ENCODE results near the gene SETDB1.

The SETDB1 gene

GRCh38 chr1:151006327-151007052, 80.3 kb downstream of the SETDB1 start, which contains the start of gene MINDY1:
MINDY1 (minus strand) TSS chr1:151006902; CDS start chr1:151002617, 4,285 bp downstream.
- DNase-seq: peak; percentile 64

- no peak for DNase-seq
Observed at GRCh38 chr1:151007853-151008243, 81.7 kb downstream of the SETDB1 start.

GRCh38 chr1:151008244-151009205, 82.4 kb downstream of the SETDB1 start, which contains the start of gene PRUNE1:
PRUNE1 (plus strand) TSS chr1:151008449; CDS start chr1:151008633, 184 bp downstream.
- DNase-seq: peak; percentile 98

- DNase-seq: peak; percentile 30
Observed at GRCh38 chr1:151009206-151009587, 83.0 kb downstream of the SETDB1 start.

- no peak for DNase-seq
Observed at GRCh38 chr1:151009674-151010345, 83.6 kb downstream of the SETDB1 start.

- no peak for DNase-seq
Observed at GRCh38 chr1:151010346-151010726, 84.2 kb downstream of the SETDB1 start.

GRCh38 chr1:151011154-151011850, 85.1 kb downstream of the SETDB1 start:
- DNase-seq: no peak

- DNase-seq: no peak
Observed at GRCh38 chr1:151012684-151013471, 86.7 kb downstream of the SETDB1 start.

- no peak for DNase-seq
Observed at GRCh38 chr1:151013518-151013917, 87.4 kb downstream of the SETDB1 start.
